NCI-H510A treated with DMSO at 0.1 percent for 48 hours (cell line): ENCODE measurements around the gene LARP1.
A peak's percentile ranks its signal among the peaks of the same experiment; 100 is the strongest.
"Not testable (repeated sequence)": the region's sequence is repeated elsewhere in the genome, so short reads cannot be mapped to it uniquely, and the experiment has no call there.

Experiments
- DNase-seq: peaks from one replicate; lab custom pipeline; 2025; lab: John Stamatoyannopoulos, UW

Gene LARP1

DNA sequence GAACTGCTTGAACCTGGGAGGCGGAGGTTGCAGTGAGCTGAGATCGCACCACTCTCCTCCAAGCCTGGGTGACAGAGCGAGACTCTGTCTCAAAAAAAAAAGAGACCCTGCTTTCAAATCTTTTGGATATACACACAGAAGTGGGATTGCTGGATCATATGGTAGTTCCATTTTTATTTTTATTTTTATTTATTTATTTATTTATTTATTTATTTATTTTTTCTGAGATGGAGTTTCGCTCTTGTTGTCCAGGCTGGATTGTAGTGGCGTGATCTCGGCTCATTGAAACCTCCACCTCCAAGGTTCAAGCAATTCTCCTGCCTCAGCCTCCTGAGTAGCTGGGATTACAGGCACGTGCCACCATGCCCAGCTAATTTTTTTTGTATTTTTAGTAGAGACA, 19.8 kb upstream of the LARP1 start:
- DNase-seq = not testable (repeated sequence)

DNA sequence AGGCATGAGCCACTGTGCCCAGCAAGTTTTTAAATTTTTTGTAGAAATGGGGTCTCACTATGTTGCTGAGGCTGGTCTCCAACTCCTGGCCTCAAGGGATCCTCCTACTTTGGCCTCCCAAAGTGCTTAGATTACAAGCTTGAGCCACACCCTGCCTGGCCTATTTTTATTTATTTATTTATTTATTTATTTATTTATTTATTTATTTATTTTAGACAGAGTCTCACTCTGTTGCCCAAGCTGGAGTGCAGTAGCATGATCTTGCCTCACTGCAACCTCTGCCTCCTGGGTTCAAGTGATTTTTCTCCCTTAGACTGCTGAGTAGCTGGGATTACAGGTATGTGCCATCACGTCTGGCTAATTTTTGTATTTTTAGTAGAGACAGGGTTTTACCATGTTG, 18.8 kb upstream of the LARP1 start:
- not testable (repeated sequence) for DNase-seq

DNA sequence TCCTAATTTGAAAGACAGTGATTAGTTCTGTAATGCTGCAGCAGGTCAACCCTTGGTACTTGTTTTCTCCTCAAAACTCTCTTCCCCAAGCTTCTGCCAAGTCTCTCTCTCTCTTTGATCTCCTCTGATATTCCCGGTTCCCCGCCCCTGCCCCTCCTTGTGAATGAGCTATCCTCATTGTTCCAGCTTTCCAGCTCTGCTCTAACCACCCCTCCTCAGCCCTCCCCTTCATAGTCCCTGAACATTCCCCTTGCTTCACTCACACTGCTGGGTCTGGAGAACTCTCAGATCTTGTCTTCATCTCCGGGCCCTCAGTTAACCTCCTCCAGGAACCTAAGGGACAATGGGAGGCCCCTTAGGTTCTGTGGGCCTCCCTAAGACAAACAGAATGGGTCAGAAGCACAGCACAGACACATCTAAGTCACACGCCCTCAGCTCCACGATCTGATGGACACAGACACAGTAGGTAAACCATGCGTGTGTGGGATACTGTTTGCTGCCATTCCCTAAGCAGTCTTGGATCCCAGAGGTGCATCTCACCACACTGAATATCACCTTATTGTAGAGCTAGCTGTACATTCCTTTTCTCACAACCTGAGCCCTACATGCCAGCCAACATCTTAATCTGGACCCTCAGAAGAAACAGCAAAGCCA, 17.4 kb upstream of the LARP1 start:
- no peak for DNase-seq

DNA sequence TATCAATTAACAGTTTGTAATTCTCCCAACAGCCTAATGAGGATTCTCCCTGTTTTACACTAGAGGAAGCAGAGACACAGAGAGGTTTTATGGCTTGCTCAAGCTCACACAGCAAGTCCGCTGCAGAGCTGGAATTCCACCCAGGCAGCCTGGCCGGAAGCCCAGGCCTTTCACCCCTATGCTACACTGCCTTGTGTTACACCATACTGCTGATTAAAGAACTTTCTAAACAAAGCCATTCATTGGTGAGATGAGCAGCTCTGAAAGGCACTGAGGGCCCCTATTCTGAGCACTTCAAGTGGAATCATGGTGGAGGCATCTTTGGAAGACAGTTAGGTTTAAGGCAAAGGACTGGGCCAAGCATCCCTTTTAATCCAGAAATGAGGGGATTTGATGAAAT, 14.7 kb upstream of the LARP1 start:
- DNase-seq = no peak

DNA sequence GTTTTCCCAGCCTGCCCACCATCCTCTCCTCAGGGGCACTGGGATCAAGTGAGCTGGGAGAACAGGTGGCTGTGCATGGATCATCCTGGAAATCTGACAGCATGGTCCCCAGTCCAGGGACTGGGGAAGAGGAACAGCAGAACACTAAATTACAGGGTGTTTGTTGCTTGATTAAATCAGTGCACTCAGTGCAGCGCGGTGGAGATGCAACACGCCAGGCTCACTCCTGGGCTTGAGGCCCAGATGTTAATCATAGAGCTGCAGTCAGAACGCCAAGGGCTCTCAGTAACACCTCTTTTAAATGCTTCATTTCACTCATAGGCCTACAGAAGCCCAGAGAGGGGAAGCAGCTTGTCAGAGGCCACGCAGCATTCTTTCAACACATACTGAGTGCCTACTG, 14.2 kb upstream of the LARP1 start:
- no peak for DNase-seq

DNA sequence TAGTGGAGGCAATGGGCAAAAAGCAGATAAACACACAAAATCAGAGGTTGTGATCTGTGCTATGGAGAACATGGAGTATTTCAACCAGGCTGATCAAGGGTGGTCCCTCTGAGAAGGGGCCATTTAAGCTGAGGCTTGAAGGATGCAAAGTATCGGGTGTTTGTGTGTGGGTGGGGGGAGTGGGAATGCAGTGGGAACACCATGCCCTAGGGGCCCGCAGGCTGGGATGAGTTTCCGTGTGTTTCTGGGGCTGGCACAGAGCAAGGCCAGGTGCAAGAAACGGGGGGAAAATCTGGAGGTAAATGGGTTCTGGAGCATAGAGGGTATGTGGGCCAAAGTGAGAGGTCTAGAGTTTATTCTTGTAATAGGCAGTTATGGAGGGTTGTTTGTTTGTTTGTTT, 13.8 kb upstream of the LARP1 start:
- DNase-seq = no peak

DNA sequence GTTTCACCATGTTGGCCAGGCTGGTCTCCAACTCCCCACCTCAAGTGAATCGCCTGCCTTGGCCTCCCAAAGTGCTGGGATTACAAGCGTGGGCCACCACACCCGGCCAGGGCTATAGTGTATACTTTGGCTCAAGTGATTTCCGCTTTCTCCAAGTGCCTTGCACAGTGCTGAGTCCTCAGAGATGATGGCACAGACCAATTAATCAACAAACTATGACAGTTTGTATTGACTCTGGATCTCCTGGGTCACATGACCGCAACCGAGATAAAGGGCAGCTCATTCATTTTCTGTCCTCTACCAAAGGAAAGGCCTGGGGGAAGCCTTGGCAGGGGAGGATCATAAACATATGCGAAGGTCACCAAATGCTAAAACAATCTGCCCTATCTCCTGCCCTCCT, 11.4 kb upstream of the LARP1 start:
- DNase-seq = no peak

DNA sequence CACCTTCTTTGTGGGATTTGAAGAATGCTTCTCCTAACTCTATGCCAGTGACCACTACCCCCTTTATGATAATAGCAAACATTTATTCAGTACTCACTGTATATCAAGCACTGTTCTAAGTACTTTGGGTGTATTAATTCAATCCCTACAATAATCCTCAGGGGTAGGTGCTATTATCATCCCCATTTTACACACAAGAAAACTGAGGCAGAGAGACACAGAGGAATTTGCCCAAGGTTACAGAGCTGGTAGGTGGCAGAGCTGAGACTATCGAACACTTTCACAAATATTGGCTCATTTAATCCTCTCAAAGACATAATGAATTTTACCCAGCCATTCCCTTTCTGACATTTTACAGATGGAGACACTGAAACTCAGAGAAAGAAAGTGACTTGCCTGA, 9.8 kb upstream of the LARP1 start:
- no peak for DNase-seq

DNA sequence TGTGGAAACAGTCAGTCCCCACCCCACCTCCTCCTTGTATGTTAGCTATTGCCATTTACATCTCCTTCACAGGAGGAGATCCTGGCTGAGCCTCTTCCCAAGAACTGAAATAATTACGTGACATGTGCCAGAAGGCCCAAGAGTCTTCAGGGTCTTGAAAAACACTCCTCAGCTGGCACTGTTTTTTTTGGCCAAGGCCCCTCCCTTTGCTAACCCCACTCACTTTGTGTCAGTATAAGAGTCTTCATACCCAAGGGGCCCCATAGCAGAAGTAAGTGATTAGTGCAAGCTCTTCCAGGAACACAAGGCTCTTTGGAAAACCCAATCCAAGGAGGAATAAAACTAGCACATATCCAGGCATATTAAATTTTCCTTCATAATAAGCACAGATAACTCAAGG, 5.7 kb upstream of the LARP1 start:
- no peak for DNase-seq

DNA sequence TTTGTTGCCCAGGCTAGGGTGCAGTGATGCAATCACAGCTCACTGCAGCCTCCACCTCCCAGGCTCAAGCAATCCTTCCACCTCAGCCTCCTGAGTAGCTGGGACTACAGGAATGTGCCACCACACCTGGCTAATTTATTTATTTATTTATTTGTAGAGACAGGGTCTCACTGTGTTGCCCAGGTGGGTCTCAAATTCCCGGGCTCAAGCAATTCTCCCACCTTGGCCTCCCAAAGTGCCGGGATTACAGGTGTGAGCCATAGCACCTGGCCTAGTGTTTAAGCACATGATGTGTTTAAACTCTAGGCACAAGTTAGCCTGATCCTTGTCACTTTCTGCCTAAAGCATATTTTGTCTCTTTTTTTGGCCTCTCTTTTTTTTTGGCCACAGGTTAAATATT, 4.5 kb upstream of the LARP1 start:
- not testable (repeated sequence) for DNase-seq

DNA sequence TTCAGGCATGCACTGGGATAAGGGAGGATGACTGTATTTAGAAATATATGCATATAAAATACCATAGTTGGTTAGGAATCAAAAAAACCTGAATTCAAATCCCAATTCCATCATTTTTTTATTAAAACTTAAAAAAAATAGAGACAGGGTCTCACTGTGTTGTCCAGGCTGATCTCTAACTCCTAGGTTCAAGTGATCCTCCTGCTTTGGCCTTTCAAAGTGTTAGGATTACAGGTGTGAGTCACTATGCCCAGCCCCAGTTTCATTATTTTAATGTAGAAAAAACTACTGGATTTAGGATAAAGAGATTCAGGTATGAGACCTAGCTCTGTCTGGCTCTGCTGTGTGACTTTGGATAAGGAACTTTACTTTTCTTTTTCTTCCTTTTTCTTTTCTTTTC, 3.3 kb upstream of the LARP1 start:
- no peak for DNase-seq

DNA sequence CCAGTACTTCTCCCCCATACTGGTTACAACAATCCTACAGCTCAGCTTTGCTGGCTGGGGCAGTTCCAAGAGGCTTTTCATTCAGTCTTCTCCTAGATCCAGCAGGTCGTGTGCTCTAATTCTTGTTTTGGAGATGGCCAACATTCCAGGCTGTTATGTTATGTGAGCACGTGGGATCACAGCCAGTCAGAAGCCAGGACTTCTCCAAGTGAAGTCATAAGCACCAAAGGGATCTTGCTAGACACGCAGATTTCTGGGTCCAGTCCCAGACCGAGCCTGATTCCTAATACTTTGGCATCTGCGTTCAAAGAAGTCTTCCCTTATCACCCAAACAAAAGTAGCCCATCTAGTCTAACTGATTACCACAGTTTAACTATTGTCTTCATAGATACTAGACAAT, 1.4 kb upstream of the LARP1 start:
- no peak for DNase-seq

DNA sequence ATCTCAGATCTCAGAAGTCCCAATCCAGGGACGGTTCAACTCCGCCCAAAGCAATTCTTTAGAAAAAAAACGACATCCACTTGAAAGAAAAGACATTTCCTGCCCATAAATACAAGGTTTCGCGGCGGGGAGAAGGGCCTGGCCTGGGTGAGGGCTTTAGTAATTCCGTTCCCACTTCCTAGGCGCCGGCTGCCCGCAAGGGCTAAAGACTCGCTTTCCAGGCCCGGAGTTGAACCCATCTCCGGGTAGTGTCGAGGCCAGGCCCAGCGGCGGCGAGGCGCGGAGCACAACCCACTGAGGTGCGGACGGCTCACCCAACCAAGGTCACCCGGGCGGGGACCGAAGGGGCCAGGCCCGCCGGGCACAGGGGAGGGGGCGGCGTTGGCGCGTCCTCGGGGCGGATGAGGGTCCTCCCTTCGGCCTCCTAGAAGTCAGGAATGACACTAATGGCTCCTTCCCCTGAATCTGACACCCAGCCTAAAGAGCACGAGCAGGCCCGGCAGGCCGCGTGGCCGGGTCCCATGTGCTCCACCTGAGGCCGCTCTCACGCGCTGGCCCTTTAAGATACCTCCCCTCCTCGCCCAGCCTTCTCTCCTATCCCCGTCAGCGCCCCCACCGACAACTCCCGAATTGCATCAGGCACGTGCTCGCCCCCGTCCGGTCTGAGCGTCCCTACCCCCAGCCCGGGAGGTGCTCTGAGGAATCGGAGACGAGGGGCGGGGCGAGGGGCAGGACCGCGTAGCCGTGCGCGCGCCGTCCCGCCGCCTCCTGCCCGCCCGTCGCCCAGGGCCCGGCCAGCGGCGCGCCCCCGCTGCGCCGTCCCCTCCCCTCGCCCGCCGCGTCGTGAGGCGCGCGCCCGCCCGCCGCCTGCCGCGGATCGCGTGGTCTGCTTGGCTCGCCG, 467 bp upstream of the LARP1 start:
- peak; percentile 94 for DNase-seq

DNA sequence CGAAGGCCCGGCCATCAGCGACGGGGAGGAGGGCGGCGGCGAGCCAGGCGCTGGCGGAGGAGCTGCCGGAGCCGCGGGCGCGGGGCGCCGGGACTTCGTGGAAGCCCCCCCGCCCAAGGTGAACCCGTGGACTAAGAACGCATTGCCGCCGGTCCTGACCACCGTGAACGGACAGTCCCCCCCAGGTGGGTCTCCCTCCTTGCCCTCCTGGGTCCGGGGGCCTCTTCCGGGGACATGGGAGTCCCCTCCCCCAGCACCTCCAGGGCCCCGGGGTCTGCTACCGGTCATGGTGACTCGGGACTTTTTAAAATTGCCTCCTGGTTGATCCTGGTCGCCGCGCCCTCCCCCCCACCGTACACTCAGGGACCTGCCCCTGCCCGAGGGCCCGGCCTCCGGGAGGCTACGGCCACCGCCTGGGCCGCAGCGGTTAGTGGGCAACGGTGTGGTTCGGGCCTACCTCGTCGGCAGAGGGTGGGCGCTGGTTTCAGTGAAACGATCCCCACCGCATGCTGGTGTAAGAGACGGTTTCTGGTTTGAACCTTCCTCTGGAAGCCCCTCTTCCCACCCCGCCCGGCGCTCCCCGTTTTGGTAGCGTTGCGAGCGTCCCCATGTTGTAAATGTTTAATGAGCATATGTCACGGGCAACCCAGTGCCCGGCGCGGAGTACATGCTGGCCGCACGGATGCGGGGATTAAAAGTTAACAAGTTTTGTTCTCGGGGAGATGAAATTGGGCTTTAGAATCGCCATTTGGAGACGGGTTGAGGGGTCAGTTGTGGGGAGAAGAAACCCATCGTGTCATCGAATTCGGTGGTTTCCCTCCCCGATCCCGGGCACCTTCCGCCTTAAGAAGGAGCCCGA, 1.1 kb downstream of the LARP1 start:
- no peak for DNase-seq

DNA sequence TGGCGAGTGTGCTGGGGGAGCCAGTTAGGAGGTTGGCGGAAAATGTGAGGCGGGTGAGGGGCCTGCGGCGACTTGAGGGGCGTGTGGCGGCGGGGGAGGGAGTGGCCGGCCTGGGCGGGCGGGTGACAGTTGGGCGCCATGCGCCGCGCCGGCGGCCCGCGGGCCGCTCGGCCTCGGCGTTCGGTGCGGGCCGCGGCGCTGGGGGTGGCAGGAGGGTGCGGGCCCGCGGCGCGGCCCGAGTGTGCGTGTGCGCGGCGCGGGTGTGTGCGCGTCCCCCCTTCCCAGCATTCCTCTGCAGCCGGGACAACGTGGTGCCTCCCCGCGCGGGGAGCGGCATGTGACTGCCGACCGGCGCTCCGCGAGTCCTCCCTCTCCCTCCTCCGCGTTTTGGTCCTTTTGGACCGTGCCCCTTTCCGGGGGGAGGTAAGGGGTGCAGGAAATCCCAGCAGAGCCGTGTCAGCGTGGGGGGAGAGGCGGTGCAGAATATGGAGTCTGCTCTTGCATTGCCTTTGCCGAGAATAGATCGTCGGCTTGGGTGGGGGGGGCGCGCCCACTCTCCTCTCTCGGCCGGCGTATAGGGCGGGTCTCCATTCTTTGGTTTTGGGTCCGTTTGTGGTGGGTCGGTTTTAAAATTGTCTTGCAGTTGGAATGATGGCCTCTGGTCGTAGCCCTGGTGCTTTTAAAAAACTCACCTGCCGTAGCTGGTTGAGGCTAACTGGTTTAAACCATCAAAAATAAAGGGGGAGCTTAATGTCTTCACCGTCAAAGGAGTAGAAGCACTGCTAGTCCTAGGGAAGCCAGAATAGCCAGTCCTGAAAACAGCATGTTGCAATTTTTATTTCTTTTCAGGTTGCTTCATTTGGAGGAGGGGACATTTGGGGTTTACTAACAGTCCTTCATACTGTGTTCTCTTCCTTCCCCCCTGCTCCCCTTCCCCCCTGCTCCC, 2.0 kb downstream of the LARP1 start:
- DNase-seq = no peak

DNA sequence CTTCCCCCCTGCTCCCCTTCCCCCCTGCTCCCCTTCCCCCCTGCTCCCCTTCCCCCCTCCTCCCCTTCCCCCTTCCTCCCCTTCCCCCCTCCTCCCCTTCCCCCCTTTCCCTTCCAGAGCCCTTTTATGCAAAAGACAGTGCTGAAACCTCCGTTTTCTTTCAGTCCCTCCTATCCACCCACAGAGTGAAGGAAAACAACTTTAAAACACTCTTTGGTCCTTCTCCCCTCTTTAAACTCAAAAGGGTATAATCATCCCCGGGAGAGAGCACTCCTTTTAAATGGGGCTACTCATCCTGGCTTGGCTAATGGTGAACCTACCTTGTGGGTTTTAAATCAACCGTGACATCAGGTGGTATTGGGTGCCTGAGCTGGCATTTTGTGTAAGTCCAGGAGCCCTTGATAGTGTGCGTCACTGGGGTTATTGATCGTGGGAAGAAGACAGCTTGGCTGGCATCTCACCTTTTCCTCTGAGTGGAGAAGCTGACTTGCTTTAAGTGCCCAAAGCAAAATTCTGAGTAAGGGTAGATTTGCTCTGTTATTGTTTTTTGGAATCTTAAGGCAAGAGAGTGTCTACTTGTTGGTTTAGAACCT, 2.7 kb downstream of the LARP1 start:
- peak; percentile 49 for DNase-seq

DNA sequence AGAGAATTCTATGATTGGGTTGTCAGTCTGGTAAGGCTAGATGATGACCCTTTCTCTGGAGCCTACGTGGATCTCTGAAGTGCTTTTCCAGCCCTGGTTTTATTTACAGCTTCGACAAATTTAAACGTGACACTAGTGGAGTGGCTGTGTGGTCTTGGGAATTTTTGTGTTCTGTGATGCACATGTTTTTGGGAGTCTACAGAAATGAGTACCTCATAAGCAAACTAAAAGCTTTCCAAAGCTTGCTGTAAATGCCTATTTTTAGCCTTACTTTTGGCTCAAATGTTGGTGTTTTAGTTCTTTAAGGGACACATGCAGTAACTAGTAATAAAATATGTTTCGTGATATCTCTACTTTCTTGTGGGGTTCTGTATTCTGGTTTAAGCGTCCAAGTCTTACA, 3.3 kb downstream of the LARP1 start:
- no peak for DNase-seq

DNA sequence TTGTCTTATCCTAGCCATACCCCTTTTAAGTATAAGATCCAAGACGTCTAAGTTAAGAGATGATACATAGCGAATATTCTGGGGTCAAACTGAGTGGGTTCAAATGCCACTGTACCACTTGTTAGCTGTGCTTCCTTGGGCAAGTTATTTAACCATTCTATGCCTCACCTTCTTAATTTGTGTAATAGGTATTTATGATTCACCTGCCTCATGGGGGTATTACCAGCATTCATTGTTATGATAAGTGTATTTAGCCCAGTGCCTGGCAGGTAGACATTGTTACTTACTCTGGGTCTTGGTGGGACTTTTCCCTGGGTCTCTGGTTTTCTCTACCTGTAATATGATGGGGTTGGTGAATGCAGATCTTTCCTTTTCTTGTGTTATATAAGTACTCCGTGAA, 3.8 kb downstream of the LARP1 start:
- no peak for DNase-seq

DNA sequence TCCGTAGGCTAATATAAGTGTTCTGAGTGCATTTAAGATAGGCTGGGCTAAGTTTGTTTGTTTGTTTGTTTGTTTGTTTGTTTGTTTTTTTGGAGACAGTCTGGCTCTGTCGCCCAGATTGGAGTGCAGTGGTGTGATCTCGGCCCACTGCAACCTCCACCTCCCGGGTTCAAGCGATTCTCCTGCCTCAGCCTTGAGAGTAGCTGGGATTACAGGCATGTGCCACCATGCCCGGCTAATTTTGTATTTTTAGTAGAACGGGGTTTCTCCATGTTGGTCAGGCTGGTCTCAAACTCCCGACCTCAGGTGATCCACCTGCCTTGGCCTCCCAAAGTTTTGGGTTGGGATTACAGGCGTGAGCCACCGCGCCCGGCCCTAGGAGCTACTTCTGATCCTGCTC, 4.7 kb downstream of the LARP1 start:
- DNase-seq = not testable (repeated sequence)

DNA sequence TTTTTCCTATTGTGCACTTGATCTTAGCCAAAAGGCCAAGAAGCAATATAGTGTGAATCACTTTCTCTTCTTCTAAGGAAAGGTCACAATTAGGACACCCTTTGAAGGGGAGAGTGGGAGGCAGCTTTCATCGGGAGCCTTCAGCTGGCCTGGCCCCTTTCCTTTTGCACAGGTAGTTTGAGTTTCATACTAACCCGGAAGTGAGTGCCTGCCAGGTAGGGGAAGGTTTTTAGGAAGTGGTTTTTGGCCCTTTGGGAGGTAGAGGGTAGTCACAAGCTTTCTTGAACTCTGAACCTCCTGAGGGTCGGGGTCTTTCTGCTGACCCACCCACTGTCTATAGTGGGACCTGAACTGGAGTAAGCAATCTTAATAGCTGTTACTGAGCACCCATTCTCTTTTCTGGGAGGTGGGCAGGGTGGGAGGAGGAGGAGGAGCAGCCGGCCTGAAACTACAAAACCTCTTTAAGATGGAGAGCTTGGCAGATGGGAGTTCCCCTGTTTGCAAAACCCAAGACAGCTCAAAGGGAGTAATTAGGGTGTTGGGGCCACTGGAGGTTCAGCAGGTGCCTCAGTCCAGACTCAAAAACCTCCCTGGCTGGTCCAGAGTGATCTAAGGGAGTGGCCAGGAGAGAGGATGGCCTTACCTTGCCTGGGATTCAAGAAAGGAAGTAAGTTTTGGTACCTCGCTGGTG, 6.0 kb downstream of the LARP1 start:
- DNase-seq = no peak

DNA sequence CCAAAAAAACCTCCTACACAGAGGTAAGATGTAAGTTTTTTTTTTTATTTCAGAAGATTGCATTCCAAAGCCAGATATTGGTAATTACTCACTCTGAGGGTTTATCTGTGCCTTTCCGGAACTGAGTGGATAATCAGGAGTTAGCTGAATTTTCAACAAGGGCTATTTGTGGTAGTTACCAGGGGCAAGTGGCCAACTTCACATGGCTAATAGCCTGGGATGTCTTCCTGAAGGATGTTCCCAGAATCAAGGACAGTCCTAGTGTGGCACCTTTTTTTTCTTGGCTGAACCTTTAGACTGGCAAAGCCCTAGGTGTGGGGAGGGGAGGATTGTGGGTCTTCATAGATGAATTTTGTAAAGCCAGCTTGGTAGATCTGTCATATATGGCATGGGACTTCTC, 7.1 kb downstream of the LARP1 start:
- no peak for DNase-seq
